NCI-H2227 (cell line): ENCODE measurements around the gene SETBP1.
A peak's percentile ranks its signal among the peaks of the same experiment; 100 is the strongest.

Experiments
- DNase-seq: peaks from one replicate; lab custom pipeline; 2025; ENCODE audit not compliant: unreplicated experiment; lab: John Stamatoyannopoulos, UW

Gene SETBP1

GRCh38 chr18:44837482-44838180, 156.9 kb downstream of the SETBP1 start:
- DNase-seq: no peak

GRCh38 chr18:44838971-44839666, 158.4 kb downstream of the SETBP1 start:
- peak; percentile 17 for DNase-seq

DNA sequence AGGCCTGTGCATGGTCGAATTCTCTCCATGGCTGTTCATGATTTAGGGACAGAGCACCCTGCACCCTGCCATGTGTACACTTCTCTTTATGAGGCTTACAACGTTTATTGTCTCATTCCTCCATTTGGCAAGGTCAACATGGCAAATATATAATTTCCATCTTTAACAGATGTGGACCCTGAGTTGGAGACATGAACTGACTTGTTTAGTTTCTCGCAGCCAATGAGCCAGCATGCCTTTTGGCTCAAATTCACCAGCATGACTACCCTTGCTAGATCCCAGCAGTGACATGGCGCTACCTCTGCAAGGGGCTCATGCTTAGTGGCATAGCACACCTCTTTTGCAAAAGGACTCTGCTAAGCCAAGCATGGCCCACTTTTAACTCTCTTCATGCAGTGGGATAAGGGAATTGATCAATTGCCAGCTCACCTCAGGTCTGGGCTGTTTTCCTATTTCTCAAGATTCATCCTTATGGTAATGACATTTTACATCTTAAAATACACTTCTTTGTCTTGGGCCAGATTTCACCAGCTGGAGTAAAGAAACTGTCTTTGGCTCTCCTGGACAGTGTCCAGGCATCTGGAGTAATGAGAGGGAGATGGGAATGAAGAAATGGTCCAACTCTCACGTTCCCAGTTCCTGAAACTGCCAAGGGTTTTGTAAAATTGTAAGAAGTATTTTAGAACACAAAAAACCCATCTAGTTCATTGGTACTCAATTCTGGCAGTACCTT, 159.5 kb downstream of the SETBP1 start:
- DNase-seq: no peak

- DNase-seq: no peak
These were observed 160.5 kb downstream of the SETBP1 start for GRCh38 chr18:44841221-44841620.

DNA sequence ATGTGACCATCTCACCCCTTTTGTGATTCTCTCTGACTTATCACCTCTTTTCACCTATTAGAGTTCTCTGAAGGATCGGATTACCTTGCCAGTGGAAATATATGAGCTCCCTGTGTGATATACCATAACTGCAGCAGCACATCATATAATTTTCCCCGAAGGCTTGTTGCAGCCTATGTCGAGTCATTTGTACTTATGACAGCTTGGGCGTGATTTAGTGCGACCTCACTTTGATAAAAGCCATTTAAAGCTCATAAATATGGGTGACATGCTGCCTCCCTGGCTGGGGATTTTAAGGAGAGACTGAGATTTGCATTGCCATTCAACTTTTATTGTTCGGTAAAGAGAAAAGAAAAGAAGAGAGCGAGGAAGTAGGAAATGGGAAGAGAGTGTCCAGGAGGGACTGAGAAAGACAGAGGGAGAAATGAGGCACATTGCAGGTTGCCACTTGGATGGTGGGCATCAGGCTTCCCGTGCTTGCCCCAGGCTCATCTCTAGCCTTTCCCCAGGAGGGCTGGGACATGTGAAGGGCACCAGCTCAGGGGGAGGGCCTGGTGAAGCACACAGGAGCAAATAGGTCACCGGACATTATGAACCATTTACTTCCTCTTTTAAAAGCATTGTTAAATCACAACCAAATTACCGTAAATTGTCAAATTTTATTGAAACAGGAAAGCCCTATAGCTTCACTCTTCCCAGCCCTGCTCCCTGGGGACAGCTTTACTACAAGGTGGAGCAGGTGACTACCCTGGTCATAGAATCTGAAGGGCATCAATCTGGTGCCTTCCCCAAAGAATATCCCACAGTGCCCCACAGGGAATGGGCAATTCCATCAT, 161.3 kb downstream of the SETBP1 start:
- peak; percentile 82 for DNase-seq

DNA sequence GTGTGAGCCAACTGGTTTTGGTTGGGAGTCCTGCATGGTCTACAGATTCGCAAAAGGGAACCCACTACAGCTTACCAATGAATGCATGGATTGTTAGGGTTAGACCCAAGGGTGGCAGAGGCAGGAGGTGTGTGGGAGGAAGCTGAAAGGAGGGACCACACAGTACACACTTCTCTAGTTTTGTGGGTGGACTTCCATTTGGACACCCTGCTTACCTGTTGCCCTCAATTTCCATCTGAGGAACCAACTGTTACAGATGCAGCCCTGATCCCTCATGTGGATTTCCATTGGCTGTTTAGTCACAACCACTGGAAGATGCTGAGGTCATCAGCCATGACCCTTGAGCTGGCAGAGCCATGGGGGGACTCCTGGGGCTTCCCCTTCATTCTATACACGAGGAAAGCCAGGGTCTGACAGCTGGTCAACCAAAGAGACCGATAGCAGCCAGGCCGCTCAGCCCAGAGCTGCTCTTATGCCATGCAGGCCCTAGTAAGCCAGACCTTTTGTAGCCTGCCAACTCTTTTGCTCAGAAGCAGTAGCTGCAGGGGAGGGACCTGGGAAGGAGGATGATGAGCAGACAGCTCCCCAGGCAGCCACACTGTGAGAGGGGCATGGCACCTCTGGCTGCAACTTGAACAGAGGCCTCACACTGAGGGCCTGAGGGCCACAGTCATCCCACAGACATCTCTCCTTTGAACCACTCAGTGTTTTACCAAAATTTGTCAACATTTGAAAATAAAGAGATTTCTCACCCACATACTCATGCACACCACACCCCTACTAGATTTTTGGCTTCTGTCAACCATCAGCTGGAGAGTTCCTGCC, 162.1 kb downstream of the SETBP1 start:
- no peak for DNase-seq

- DNase-seq: no peak
These were observed 163.8 kb downstream of the SETBP1 start for GRCh38 chr18:44844486-44844885.

DNA sequence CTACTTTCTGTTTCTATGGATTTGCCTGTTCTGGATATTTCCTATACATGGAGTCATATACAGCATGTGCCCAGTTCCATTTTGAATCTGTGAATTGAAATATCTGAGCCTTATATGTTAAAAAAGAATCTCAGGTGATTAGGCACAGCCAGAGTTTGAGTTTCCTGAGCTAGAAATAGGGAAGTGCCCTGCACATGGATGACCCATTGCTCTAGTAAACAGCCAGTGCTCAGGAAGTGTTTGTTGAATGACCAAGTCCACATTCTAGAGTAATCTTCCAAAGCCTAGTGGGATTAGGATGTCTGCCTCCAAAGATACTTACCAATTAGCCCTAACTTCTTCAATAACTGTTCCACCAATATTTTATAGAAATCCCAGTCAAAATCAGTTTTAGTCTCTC, 165.8 kb downstream of the SETBP1 start:
- DNase-seq: no peak

- DNase-seq: peak; percentile 63
These were observed 168.1 kb downstream of the SETBP1 start for GRCh38 chr18:44848644-44849335.

DNA sequence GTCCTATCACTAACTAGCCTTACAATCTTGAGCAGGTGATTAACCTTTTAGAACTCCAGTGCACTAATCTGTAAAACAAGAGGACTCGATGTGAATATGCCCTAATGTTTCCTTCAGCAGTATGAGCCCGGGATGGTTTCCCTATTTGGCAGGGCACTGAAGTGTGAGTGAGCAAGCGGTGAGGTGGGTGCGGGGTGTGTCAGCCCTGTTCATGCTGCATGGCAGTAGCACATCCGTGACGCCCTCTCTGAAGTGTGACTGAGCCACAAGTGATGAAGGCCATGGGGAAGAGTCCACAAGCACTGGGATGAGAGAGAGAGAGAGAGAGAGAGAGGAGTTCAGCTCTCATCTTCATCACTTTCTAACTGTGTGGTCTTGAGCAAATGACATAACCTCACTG, 168.7 kb downstream of the SETBP1 start:
- no peak for DNase-seq

DNA sequence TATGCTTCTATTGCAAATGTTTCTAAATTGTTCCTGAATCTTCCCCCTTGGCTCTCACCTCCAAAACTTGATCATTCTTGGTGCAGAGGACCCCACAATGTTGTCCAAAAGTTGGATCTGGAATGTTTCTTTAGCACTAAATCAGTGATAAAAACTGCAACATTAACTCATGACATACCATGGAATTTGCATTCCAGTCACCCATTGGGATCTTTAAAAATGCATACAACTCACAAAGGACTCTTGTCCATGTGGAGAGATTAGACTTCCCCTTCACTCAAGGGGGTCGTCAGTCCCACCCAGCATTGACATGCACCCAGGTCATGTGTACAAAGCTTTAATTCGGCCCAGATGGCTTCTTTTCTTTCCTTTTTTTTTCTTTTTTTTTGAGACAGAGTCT, 169.3 kb downstream of the SETBP1 start:
- DNase-seq: no peak

GRCh38 chr18:44851856-44852621, 171.4 kb downstream of the SETBP1 start:
- DNase-seq: no peak

- DNase-seq: no peak
These were observed 172.1 kb downstream of the SETBP1 start for GRCh38 chr18:44852818-44853217.

- DNase-seq: no peak
These were observed 172.7 kb downstream of the SETBP1 start for GRCh38 chr18:44853430-44853829.

DNA sequence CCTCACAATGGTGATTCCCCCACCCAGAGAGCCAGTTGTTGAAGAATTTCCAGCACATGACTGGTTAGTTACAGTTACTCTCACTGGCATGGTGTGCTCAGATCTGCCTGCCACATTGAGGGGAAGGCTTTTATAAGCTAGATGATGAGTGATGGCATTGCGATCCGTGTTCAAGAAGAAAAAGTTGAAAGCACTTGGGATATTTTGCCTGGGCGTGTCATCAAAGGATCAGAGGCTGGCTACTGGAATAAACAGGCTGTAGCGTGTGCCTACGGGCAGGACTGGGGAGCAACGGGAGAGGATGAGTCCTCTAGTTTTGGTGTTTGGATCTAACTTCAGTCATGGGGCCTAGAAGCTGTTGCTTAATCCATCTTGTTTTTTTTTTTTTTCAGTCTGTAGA, 175.0 kb downstream of the SETBP1 start:
- no peak for DNase-seq

DNA sequence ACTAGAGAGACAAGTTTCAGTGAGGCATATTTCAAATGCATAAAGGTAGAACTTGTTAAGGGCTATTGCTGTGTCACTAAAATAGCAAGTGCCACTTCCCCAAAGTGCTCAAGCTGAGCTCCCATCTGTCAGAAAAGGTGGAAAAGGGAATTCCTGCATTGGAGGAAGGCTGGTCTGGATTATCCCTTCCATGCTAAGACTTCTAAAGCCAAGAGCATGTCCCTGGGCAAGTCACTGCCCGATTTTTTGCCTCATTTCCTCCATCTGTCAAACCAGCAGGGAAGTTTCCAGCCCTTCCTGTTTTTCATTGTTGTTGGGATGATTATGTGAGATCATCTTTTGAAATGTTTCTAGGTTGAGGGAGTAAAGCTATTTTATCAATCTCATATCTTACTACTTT, 175.5 kb downstream of the SETBP1 start:
- no peak for DNase-seq

DNA sequence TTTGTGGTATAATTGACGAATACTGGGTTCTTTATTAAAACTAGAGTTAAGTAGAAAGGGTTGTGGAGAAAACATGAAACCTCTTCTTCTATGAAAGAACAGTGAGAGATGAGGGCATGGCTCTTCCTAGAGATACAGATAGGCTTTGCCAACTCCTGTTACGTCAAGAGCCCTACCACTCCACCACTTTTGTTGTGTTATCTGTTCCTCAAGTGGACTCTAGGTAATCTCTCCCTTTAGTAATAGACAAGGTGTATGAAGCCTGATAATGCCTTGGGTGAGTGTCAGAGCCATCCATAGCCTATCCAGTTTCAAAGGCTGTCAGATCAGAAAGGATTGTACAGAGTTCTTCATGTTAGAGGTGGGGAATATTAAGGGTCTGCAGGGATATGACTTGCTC, 176.4 kb downstream of the SETBP1 start:
- no peak for DNase-seq

DNA sequence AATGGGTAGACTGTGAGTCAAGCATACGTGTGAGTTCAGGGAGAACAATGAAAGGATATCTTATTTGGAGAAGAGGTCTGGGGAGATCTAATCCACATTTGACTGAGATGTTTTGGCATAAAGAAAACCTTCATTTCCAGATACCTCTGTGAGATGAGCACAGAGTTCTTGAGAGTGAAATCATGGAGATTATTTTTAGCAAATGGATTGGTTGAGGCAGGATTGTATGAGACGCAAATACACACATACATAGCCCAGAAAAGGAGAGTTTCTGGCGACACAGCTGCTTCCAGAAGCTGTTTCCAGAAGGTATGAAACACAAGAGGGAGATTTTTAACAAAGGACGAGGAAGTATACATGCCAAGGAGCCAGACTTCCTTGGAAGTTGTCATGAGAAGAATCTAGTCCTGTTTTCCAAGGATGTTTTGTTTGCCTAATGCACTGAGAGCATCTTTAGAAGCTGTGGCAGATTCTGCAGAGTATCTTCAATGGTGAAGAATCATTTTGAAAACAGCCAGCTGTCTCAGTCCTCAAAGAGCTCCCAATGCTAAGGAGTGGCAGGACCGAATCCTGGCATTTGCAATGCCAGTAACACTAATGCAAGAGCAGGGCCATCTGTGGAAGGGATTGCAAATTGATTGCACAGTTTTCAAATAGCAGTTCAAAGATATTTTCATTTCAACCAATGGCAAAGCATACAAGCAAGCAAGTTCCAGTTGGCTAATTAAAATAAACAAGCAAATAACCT, 177.2 kb downstream of the SETBP1 start:
- DNase-seq: no peak
